ENCODE data around the gene TFDP3. TPM values are rescaled to one million over a fixed set of nuclear protein-coding genes. Genes with fewer than 3 reads are reported as not detected.

Gene TFDP3
- total RNA-seq, result not detected in 2 replicates

DNA sequence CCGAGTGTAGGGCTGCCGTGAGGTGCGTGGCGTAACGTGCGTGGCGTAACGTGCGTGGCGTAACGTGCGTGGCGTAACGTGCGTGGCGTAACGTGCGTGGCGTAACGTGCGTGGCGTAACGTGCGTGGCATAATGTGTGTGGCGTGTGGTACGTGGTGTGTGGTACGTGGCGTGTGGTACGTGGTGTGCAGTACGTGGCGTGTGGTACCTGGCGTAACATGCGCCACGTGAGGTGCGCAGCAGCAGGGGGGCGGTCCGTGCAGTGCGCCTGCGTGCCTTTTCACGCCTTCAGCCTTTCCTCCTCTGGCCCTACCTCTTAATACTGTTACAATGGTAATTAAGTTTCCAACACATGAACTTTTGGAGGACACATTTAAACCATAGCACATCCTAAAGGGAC lies at the start of gene TFDP3:
Gene TFDP3 (minus strand): TSS at position 26 of the 400 bp plus-strand sequence. CDS start 95 bp downstream, outside the sequence.
- Mint-ChIP-seq H3K4me1 (ENCODE audit: low read depth) (no peaks in the 10 kb centered on the region), H3K4me3 (ENCODE audit: low read depth) (no peak within 1 kb of the TSS), H3K27me3 (ENCODE audit: low read depth) (no peaks in the 10 kb centered on the region), H3K36me3 (ENCODE audit: low read depth) (no peaks in the 10 kb centered on the region), H3K9me3 (no peaks in the 10 kb centered on the region), H3K27ac (no peak within 1 kb of the TSS)
- intact Hi-C loops (cut with micrococcal nuclease), result no loop called here
- no peak for DNase-seq (ENCODE audit: low spot score)

GRCh38 chrX:133267621-133268020 lies 49.5 kb upstream of the TFDP3 start:
- H3K27ac Mint-ChIP-seq, result no peak overlapping the region
- intact Hi-C loops (cut with micrococcal nuclease), result no loop called here
- no peak overlapping the region for H3K4me3 Mint-ChIP-seq (ENCODE audit: low read depth)
- no peak for DNase-seq (ENCODE audit: low spot score)
- H3K9me3 Mint-ChIP-seq, result no peaks in the 10 kb centered on the region
- H3K27me3 Mint-ChIP-seq (ENCODE audit: low read depth), result no peaks in the 10 kb centered on the region
- no peaks in the 10 kb centered on the region for H3K36me3 Mint-ChIP-seq (ENCODE audit: low read depth)
- H3K4me1 Mint-ChIP-seq (ENCODE audit: low read depth), result no peaks in the 10 kb centered on the region

- intact Hi-C loops (cut with micrococcal nuclease), result no loop called here
- no peak for DNase-seq (ENCODE audit: low spot score)
- Mint-ChIP-seq H3K27ac (no peak overlapping the region), H3K9me3 (no peaks in the 10 kb centered on the region), H3K4me1 (ENCODE audit: low read depth) (no peaks in the 10 kb centered on the region), H3K36me3 (ENCODE audit: low read depth) (no peaks in the 10 kb centered on the region), H3K27me3 (ENCODE audit: low read depth) (no peaks in the 10 kb centered on the region), H3K4me3 (ENCODE audit: low read depth) (no peak overlapping the region)
Measured at GRCh38 chrX:133265331-133265730, 47.2 kb upstream of the TFDP3 start.

- intact Hi-C loops (cut with micrococcal nuclease), result no loop called here
- Mint-ChIP-seq H3K4me1 (ENCODE audit: low read depth) (no peaks in the 10 kb centered on the region), H3K27me3 (ENCODE audit: low read depth) (no peaks in the 10 kb centered on the region), H3K27ac (no peak overlapping the region), H3K9me3 (no peaks in the 10 kb centered on the region), H3K36me3 (ENCODE audit: low read depth) (no peaks in the 10 kb centered on the region), H3K4me3 (ENCODE audit: low read depth) (no peak overlapping the region)
- no peak for DNase-seq (ENCODE audit: low spot score)
Measured at GRCh38 chrX:133258481-133258880, 40.3 kb upstream of the TFDP3 start.

DNA sequence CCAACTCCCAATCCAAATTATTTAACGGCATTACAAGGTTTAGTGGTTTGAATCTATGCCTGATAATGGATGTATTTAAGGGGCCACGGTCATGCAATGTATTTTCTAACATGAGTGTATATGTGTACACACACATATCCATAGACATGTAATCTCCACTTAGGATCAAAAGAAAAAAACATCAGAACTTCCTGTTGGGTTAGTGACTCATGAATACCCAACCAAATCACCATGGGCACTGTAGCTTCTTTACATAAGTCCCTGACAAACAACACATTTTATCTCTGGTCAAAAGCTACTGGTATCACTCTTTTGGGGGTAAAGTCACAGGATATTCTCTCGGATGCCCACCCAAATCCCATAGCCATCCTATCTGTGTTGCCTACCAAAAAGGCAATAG lies 36.5 kb upstream of the TFDP3 start:
- Mint-ChIP-seq H3K36me3 (ENCODE audit: low read depth) (no peaks in the 10 kb centered on the region), H3K4me3 (ENCODE audit: low read depth) (no peak overlapping the region), H3K27ac (no peak overlapping the region), H3K9me3 (no peaks in the 10 kb centered on the region), H3K4me1 (ENCODE audit: low read depth) (no peaks in the 10 kb centered on the region), H3K27me3 (ENCODE audit: low read depth) (no peaks in the 10 kb centered on the region)
- intact Hi-C loops (cut with micrococcal nuclease), result no loop called here
- DNase-seq (ENCODE audit: low spot score), result no peak

- intact Hi-C loops (cut with micrococcal nuclease), result no loop called here
- Mint-ChIP-seq H3K4me3 (ENCODE audit: low read depth) (no peak overlapping the region), H3K36me3 (ENCODE audit: low read depth) (no peaks in the 10 kb centered on the region), H3K9me3 (peaks cover 7% of the 10 kb centered on the region), H3K27me3 (ENCODE audit: low read depth) (no peaks in the 10 kb centered on the region), H3K27ac (no peak overlapping the region), H3K4me1 (ENCODE audit: low read depth) (no peaks in the 10 kb centered on the region)
- no peak for DNase-seq (ENCODE audit: low spot score)
Measured at GRCh38 chrX:133251204-133251603, 33.0 kb upstream of the TFDP3 start.

GRCh38 chrX:133250184-133251100 lies 32.3 kb upstream of the TFDP3 start:
- no peak overlapping the region for H3K4me3 Mint-ChIP-seq (ENCODE audit: low read depth)
- H3K27me3 Mint-ChIP-seq (ENCODE audit: low read depth), result no peaks in the 10 kb centered on the region
- intact Hi-C loops (cut with micrococcal nuclease), result no loop called here
- no peak overlapping the region for H3K27ac Mint-ChIP-seq
- no peaks in the 10 kb centered on the region for H3K36me3 Mint-ChIP-seq (ENCODE audit: low read depth)
- H3K4me1 Mint-ChIP-seq (ENCODE audit: low read depth), result no peaks in the 10 kb centered on the region
- H3K9me3 Mint-ChIP-seq, result peaks cover 7% of the 10 kb centered on the region
- no peak for DNase-seq (ENCODE audit: low spot score)

DNA sequence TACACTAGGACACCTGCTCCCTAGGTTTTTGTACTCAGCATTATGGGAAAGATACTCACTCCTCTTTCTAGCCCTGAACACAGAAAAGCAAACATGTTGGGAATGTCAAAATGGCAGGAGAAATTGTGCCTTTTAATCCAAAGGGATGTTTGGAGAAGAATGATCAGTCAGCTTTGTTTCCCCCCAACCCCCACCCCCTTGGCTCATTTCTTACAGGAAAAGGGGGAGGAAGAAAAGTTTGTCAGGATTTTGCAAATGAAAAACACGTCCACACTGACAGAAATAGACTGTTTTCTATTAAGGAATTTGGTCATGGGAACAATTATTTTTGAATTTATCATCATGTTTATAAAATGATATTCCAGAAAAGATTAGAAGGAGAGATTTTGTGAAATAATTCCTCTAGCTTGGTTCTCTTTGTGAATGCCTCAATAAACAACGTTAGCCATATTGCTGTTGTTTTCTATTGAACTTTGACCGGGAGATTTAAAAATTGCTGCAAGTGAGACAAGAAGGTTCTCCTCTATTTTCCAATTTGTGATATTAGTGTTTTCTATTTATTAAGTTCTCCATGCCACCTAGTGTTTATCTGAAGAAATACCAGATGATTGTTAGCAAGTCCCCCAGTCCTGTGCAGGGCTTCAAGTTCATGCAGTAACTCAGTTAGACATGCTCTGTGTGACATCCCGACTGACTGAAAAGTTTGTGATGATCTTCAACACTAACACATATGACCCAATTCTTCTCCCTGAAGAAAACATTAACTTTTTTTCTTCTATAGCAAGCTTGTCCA lies 31.3 kb upstream of the TFDP3 start:
- intact Hi-C loops (cut with micrococcal nuclease), result no loop called here
- no peak for DNase-seq (ENCODE audit: low spot score)
- H3K27ac Mint-ChIP-seq, result no peak overlapping the region
- no peak overlapping the region for H3K4me3 Mint-ChIP-seq (ENCODE audit: low read depth)
- no peaks in the 10 kb centered on the region for H3K36me3 Mint-ChIP-seq (ENCODE audit: low read depth)
- no peaks in the 10 kb centered on the region for H3K4me1 Mint-ChIP-seq (ENCODE audit: low read depth)
- peaks cover 7% of the 10 kb centered on the region for H3K9me3 Mint-ChIP-seq
- no peaks in the 10 kb centered on the region for H3K27me3 Mint-ChIP-seq (ENCODE audit: low read depth)

DNA sequence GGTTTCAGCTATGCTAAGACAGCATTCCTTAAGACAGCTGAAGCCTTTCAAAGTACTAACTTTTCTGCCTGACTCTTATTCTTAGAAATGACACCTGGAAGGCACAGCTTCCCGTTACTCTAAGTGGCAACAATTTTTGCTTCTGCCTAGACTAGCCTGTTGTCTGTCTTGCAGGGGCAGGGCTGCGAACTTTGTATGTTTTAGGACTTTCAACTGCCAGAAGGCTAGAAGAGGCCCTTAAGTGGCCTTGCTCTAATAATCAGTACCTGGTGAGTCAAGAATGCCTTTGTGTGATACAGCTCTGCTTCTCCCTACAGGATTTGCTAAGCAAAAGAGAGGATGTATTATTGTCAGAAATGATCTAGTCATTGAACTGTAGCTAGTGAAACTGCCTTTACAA lies 30.0 kb upstream of the TFDP3 start:
- H3K36me3 Mint-ChIP-seq (ENCODE audit: low read depth), result no peaks in the 10 kb centered on the region
- H3K9me3 Mint-ChIP-seq, result peaks cover 7% of the 10 kb centered on the region
- H3K27ac Mint-ChIP-seq, result no peak overlapping the region
- no peak for DNase-seq (ENCODE audit: low spot score)
- no peaks in the 10 kb centered on the region for H3K27me3 Mint-ChIP-seq (ENCODE audit: low read depth)
- no peak overlapping the region for H3K4me3 Mint-ChIP-seq (ENCODE audit: low read depth)
- no peaks in the 10 kb centered on the region for H3K4me1 Mint-ChIP-seq (ENCODE audit: low read depth)
- intact Hi-C loops (cut with micrococcal nuclease), result no loop called here

GRCh38 chrX:133246921-133247320 lies 28.8 kb upstream of the TFDP3 start:
- Mint-ChIP-seq H3K27ac (no peak overlapping the region), H3K27me3 (ENCODE audit: low read depth) (no peaks in the 10 kb centered on the region), H3K4me3 (ENCODE audit: low read depth) (no peak overlapping the region), H3K4me1 (ENCODE audit: low read depth) (no peaks in the 10 kb centered on the region), H3K36me3 (ENCODE audit: low read depth) (no peaks in the 10 kb centered on the region), H3K9me3 (peaks cover 7% of the 10 kb centered on the region)
- intact Hi-C loops (cut with micrococcal nuclease), result no loop called here
- no peak for DNase-seq (ENCODE audit: low spot score)

DNA sequence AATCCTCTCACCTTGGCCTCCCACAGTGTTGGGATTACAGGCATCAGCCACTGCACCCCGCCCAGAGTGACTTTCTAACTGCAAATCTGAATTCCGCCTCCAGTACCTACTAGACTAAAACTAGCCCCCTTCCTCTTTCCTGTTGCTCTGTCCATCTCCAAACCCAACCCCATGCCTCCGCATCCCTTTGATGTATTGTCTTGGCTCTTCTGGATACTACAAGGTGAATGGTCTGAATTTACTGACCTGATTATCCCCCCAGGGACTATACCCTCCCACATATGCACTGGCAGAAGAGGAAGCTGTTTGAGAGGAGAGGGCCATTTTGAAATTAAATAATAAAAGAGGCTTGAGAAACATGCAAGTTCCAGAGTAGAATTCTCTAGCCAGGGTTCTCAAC lies 17.7 kb upstream of the TFDP3 start:
- Mint-ChIP-seq H3K27me3 (ENCODE audit: low read depth) (no peaks in the 10 kb centered on the region), H3K4me3 (ENCODE audit: low read depth) (no peak overlapping the region), H3K36me3 (ENCODE audit: low read depth) (no peaks in the 10 kb centered on the region), H3K27ac (no peak overlapping the region), H3K9me3 (no peaks in the 10 kb centered on the region), H3K4me1 (ENCODE audit: low read depth) (no peaks in the 10 kb centered on the region)
- intact Hi-C loops (cut with micrococcal nuclease), result no loop called here
- no peak for DNase-seq (ENCODE audit: low spot score)

DNA sequence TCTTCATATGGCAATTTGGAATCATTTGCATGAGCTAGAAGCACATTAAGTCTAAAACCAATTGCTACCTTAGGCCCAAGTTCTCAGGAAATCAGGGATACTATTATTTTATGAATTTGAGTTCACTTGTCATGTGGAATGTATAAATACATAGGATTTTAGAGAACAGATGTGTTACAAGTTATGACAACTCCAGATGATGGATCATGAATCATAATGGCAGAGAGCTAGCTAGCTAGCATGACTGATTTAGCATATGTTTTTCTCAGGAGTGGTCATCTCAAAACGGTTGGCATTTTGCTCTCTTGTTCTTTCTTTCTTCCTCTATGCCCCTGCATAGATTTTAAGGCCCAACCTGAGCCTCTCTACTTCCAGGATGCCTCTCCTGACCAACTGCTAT lies 14.2 kb upstream of the TFDP3 start:
- DNase-seq (ENCODE audit: low spot score), result no peak
- Mint-ChIP-seq H3K9me3 (no peaks in the 10 kb centered on the region), H3K27me3 (ENCODE audit: low read depth) (no peaks in the 10 kb centered on the region), H3K4me1 (ENCODE audit: low read depth) (no peaks in the 10 kb centered on the region), H3K27ac (no peak overlapping the region), H3K36me3 (ENCODE audit: low read depth) (no peaks in the 10 kb centered on the region), H3K4me3 (ENCODE audit: low read depth) (no peak overlapping the region)
- intact Hi-C loops (cut with micrococcal nuclease), result no loop called here

DNA sequence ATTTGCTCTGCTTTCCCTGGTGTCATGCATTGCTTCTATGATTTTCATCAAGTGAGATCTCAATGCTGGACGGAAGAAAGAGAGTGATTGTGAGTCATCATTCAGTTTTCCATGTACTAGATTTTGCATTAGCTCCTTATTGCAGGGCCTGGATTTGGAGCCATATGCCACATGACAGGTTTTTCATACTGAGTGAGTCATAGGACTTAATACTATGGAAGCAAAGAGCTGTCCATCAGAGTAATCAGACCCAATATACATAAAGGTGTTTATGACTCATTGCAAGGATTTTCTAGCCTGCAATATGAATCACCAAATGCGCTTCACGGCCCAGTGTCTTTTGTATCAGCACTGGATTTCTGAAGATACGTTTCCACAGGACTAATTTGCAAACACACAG lies 11.2 kb upstream of the TFDP3 start:
- no peak overlapping the region for H3K4me3 Mint-ChIP-seq (ENCODE audit: low read depth)
- DNase-seq (ENCODE audit: low spot score), result no peak
- no peaks in the 10 kb centered on the region for H3K4me1 Mint-ChIP-seq (ENCODE audit: low read depth)
- no peaks in the 10 kb centered on the region for H3K27me3 Mint-ChIP-seq (ENCODE audit: low read depth)
- H3K36me3 Mint-ChIP-seq (ENCODE audit: low read depth), result no peaks in the 10 kb centered on the region
- H3K9me3 Mint-ChIP-seq, result no peaks in the 10 kb centered on the region
- no peak overlapping the region for H3K27ac Mint-ChIP-seq
- intact Hi-C loops (cut with micrococcal nuclease), result no loop called here

All from activated T-helper 2 cell treated with anti-CD3 and anti-CD28 coated beads, Interferon-gamma antibody, Interleukin-2, Interleukin-4, amounts not matched to agents 10 μg/mL and 5 μg/mL and 100 μg/mL, durations not matched to agents 14 hours and 24 hours and 36 hours (primary cell).